ENCODE results near the gene FGF13. TPM values are rescaled to one million over a fixed set of nuclear protein-coding genes. Genes with fewer than 3 reads are reported as not detected.
A peak's percentile ranks its signal among the peaks of the same experiment; 100 is the strongest.

The FGF13 gene
- 119 and 129 TPM in 2 replicates for polyA plus RNA-seq (2014; cell fraction: cytosol; rRNA removed)
- 53.6 and 77.7 TPM in 2 replicates for polyA plus RNA-seq (2014; cell fraction: nucleus; rRNA removed)

- DNase-seq (ENCODE audit: low spot score), result no peak
Measured at GRCh38 chrX:138711399-138712347, at the start of gene FGF13. TSS of gene FGF13 (minus strand) at chrX:138711717. CDS start at chrX:138711003, 714 bp downstream.

DNA sequence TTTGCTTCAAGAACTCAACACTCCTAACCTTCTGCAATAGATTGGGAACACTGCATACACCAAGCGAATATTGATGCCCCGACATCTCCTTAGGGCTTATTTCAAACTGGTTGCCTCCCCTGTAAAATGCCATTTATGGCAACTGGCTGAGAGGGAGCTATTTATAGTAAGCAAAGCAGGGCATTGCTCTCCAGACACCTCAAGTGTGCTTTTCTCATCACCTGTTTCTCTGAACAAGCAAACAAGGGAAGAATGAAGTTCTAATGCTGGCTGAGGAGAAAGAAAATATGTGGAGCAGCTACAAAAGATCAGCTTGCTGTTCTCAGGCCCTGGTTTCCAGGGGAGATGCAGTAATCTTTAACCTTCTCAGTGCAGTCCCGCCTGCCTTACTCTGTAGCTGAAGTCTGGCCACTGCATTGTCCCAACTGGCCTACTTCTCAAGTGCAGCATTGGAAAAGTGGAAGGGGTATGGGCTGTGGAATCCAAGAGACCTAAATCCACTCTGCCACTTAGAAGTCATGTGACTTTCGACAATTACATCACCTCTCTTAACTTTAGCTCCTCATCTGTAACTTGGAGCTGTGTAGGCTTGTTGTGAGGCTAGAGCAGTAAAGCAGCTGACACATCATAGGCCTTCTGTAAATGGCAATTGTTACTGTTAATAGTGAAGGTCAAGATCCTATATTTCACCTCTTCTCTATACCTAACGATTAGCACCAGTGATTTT, 47.9 kb upstream of the FGF13 start:
- no peak for DNase-seq (ENCODE audit: low spot score)

GRCh38 chrX:138756234-138756633, 44.7 kb upstream of the FGF13 start:
- DNase-seq (ENCODE audit: low spot score), result peak; percentile 9

GRCh38 chrX:138754861-138755260, 43.3 kb upstream of the FGF13 start:
- DNase-seq (ENCODE audit: low spot score), result no peak

- DNase-seq (ENCODE audit: low spot score), result no peak
Measured at GRCh38 chrX:138748480-138748879, 37.0 kb upstream of the FGF13 start.

GRCh38 chrX:138745196-138745595, 33.7 kb upstream of the FGF13 start:
- DNase-seq (ENCODE audit: low spot score), result peak; percentile 33

GRCh38 chrX:138742217-138742616, 30.7 kb upstream of the FGF13 start:
- no peak for DNase-seq (ENCODE audit: low spot score)

GRCh38 chrX:138740341-138740740, 28.8 kb upstream of the FGF13 start:
- DNase-seq (ENCODE audit: low spot score), result no peak

GRCh38 chrX:138723301-138723700, 11.8 kb upstream of the FGF13 start:
- DNase-seq (ENCODE audit: low spot score), result no peak

GRCh38 chrX:138719396-138719795, 7.9 kb upstream of the FGF13 start:
- DNase-seq (ENCODE audit: low spot score), result no peak

GRCh38 chrX:138718941-138719340, 7.4 kb upstream of the FGF13 start:
- no peak for DNase-seq (ENCODE audit: low spot score)

- no peak for DNase-seq (ENCODE audit: low spot score)
Measured at GRCh38 chrX:138710866-138711341, 613 bp downstream of the FGF13 start.

DNA sequence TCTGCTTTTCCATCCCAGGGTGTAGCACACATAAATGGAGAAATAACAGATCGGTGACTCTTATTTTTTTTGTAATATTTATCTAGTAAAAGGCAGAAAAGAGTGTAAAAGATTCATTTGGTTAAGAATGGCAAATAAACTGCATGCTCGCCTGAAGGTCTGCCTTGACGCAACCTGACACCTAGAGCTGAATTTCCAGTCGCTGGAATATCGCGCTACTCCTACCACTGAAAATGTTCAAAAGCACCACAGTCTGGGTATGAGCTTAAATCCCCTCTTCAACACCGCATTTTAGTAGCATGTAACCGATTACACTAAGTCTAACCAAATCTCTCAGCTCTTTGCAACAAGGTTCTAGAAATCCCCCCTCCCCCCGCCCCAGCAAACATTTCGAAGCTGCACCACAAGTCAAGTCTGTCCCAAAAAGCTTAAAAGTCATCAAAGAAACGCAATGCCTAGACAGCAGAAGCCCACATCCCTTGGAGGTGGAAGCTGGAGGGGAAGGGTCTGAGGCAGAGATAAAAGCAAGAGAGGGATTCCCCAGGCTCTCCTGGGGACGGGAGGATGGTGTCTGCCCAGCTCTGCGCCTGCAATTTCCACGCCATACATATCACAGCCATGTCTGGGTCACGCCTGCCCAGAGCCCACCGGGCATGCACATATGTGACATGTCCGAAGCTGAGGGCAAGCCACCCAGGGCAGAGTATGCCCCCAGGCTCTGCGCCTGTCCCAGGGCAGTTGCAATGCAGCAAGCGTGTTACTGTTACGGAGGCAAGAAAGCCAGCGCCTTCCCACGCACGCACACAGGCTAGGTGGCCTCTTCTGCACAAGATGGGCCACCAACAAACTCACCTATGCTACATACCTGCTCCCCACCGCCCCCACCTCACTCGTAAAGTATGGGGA, 1.4 kb downstream of the FGF13 start:
- no peak for DNase-seq (ENCODE audit: low spot score)

GRCh38 chrX:138708268-138708667, 3.2 kb downstream of the FGF13 start:
- no peak for DNase-seq (ENCODE audit: low spot score)

- no peak for DNase-seq (ENCODE audit: low spot score)
Measured at GRCh38 chrX:138704596-138704995, 6.9 kb downstream of the FGF13 start.

- DNase-seq (ENCODE audit: low spot score), result no peak
Measured at GRCh38 chrX:138704101-138704500, 7.4 kb downstream of the FGF13 start.

DNA sequence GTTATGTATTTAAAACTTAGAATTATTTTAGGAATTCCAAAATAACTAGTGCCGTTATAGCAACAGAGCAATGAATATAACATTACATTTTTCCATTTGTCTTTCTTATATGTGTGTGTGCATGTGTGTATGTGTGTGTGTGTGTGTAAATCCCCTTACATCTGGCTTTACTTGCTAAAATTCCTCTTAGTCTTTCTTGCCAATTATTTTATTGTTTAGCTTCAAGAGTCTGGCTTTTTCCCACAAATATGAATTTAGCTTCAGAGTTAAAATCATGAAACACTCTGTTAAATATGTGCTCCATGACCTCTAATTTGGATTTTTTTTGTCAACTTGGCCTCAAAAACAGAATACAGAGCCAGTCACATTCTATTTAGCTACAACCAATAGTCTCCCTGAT, 18.9 kb downstream of the FGF13 start:
- no peak for DNase-seq (ENCODE audit: low spot score)

GRCh38 chrX:138691186-138691585, 20.3 kb downstream of the FGF13 start:
- no peak for DNase-seq (ENCODE audit: low spot score)

DNA sequence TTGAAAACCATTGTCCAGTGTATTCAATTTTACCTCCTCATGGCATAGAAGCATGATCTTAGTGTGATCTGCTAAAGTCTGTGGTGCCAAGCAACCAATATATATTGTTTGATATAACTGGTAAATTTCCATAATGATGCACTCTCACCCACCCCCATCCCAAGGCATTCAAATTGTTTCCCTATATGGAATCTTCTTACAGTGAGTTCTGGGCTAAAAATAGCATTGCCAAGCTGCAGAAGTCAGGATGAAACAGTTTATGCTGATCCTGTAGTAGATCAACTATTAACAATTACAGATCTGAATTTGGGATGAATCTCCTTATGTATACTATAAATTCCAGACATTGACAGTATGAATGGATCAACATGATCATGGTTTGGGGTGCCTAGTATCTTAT, 20.9 kb downstream of the FGF13 start:
- no peak for DNase-seq (ENCODE audit: low spot score)

DNA sequence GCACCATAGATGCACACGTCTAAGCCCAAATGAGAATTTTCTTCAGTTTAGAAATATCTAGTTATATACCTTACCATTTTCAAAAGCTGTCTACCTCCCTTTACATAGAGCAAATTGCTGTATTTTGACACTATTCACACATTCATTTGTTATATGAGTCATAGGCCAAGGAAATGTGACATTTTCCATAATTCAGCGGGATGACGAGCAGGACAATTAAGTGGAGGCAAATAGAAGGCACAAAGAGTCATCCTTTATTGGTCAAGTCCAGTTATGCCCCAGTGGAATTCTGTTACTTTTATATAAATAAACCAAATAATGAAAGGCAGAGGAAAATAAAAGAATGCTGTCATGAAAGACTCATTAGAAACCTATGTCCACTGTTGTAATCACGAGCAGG, 27.9 kb downstream of the FGF13 start:
- no peak for DNase-seq (ENCODE audit: low spot score)

DNA sequence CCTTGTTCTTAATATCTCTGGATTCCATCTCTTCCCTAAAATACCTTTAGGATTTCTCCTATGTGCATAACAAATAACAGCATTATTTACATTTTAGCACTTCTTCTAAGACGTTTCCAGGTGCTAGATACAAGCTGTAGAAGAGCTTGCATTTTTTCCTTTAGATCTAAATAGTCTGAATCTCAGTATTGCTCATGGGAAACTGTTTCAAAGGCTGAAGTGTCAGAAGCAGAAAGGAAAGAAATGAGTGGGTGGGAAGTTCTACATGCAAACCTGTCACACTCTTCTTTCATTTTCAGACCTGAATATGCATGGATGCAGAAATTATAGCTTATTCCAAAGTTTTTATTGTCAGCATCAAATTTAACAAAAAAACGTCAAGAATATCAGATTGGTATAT, 41.8 kb downstream of the FGF13 start:
- no peak for DNase-seq (ENCODE audit: low spot score)
